Thyroid gland (tissue), 4 donors: ENCODE data around the gene GYPC. TPM values are rescaled to one million over a fixed set of nuclear protein-coding genes. Genes with fewer than 3 reads are reported as not detected.
"Not testable (repeated sequence)": the region's sequence is repeated elsewhere in the genome, so short reads cannot be mapped to it uniquely, and the experiment has no call there.

Experiments used
- DNase-seq, 2 donors: peaks; one replicate each; pipeline ENCODE4 v3.0.0-alpha.2; 2019
- H3K27ac ChIP-seq, 3 donors: fragments of 200-600 bp; sonication (generic); 1 replicate in 2 of 3; 2 replicates in 1 of 3; pipeline ENCODE4 v1.5.1; 2016 to 2019; ENCODE audit warnings: mild to moderate bottlenecking in 1 of 3, moderate library complexity in 1 of 3
- H3K27me3 ChIP-seq: fragments of 200-600 bp; sonication (generic); one replicate; pipeline ENCODE4 v1.5.1; 2019
- H3K36me3 ChIP-seq, 2 donors: fragments of 200-600 bp; sonication (generic); one replicate each; pipeline ENCODE4 v1.5.1; 2016 to 2019
- H3K4me1 ChIP-seq, 2 donors: fragments of 200-600 bp; sonication (generic); one replicate each; pipeline ENCODE4 v1.5.1; 2017 to 2019
- H3K4me3 ChIP-seq, 3 donors: fragments of 200-600 bp; sonication (generic); replicated peaks in 1 of 3; 1 replicate in 2 of 3; 2 replicates in 1 of 3; pipeline ENCODE4 v1.5.1; 2016; ENCODE audit warnings: mild to moderate bottlenecking in 1 of 3
- H3K9me3 ChIP-seq: fragments of 200-600 bp; sonication (generic); one replicate; pipeline ENCODE4 v1.5.1; 2017
- CTCF ChIP-seq, 6 experiments: fragments of 200-600 bp in 3 of 6; fragments of 450-650 bp in 3 of 6; sonication (generic) in 3 of 6; IDR thresholded peaks; one replicate each; pipeline ENCODE4 v1.5.1; 2016 to 2019; ENCODE audit warnings: antibody characterized with exemption in 6 of 6, mild to moderate bottlenecking in 2 of 6, inconsistent platforms in 1 of 6, moderate library complexity in 1 of 6
- POLR2A ChIP-seq, 2 donors: fragments of 450-650 bp; IDR thresholded peaks; one replicate each; pipeline ENCODE4 v1.6.1; 2017; ENCODE audit warnings: antibody characterized with exemption in 2 of 2, mild to moderate bottlenecking in 2 of 2, moderate library complexity in 1 of 2
- WGBS, 2 donors: methylation state at CpG; one replicate each; pipeline ENCODE4 v1.1.5; 2017; 5-methylcytosine and 5-hydroxymethylcytosine counted together
- intact Hi-C: fragments of 100-400 bp; cut with DNase I; formaldehyde crosslinking; loops from one replicate; pipeline ENCODE4 v1.15.1; 2023
- total RNA-seq, 4 donors: library from RNA; depleted of rRNA; stranded (reverse); fragments of >200 nt; gene quantifications; one replicate each; pipeline ENCODE4 v1.2.3, GENCODE V29; 2016

GYPC gene
- total RNA-seq, 4 donors from 2014 or later = 17.1 to 83.6 (median 42.5) TPM

- no peaks in the 10 kb centered on the region for H3K36me3 ChIP-seq
- no peaks in the 10 kb centered on the region for H3K27me3 ChIP-seq
- H3K4me1 ChIP-seq = no peaks in the 10 kb centered on the region
- 82 to 90% methylated on average over 2 of the region's 2 CpGs for WGBS, 2 donors
- intact Hi-C loops = no loop called here
- H3K4me3 ChIP-seq = no peak overlapping the region
- no peak overlapping the region for H3K27ac ChIP-seq
- H3K9me3 ChIP-seq = no peaks in the 10 kb centered on the region
- no peak for DNase-seq
- TF ChIP-seq POLR2A (IDR thresholded peaks at IDR 0.05) (no peak), CTCF (IDR thresholded peaks at IDR 0.05) (no peak)
Measured at GRCh38 chr2:126637386-126637785, 18.6 kb upstream of the GYPC start.

GRCh38 chr2:126638746-126639145 lies 17.2 kb upstream of the GYPC start:
- Histone ChIP-seq H3K36me3 (no peaks in the 10 kb centered on the region), H3K4me3 (no peak overlapping the region), H3K4me1 (no peaks in the 10 kb centered on the region), H3K27me3 (no peaks in the 10 kb centered on the region), H3K27ac (no peak overlapping the region), H3K9me3 (no peaks in the 10 kb centered on the region)
- 88 to 93% methylated on average over 6 of the region's 6 CpGs for WGBS, 2 donors
- TF ChIP-seq POLR2A (IDR thresholded peaks at IDR 0.05) = no peak
- TF ChIP-seq CTCF (IDR thresholded peaks at IDR 0.05) = no peak
- DNase-seq = no peak
- intact Hi-C loops = no loop called here

- no peak overlapping the region for H3K27ac ChIP-seq
- WGBS, 2 donors = 55 to 58% methylated on average over 3 of the region's 3 CpGs
- intact Hi-C loops = no loop called here
- DNase-seq = no peak
- H3K27me3 ChIP-seq = no peaks in the 10 kb centered on the region
- no peaks in the 10 kb centered on the region for H3K4me1 ChIP-seq
- no peak overlapping the region for H3K4me3 ChIP-seq
- no peaks in the 10 kb centered on the region for H3K9me3 ChIP-seq
- no peaks in the 10 kb centered on the region for H3K36me3 ChIP-seq
- TF ChIP-seq POLR2A (IDR thresholded peaks at IDR 0.05) (no peak), CTCF (IDR thresholded peaks at IDR 0.05) (no peak)
Measured at GRCh38 chr2:126639276-126639675, 16.7 kb upstream of the GYPC start.

- H3K27ac ChIP-seq, H3K4me1 ChIP-seq, H3K27me3 ChIP-seq, intact Hi-C loops, H3K36me3 ChIP-seq, DNase-seq, H3K4me3 ChIP-seq, H3K9me3 ChIP-seq: not testable (repeated sequence)
- WGBS, 2 donors = 94 to 96% methylated on average over 9 of the region's 9 CpGs
Measured at GRCh38 chr2:126641294-126641693, 14.7 kb upstream of the GYPC start.

GRCh38 chr2:126642031-126642430 lies 13.9 kb upstream of the GYPC start:
- WGBS, 2 donors = 71% methylated on average over 4 of the region's 4 CpGs
- DNase-seq = no peak
- no peaks in the 10 kb centered on the region for H3K9me3 ChIP-seq
- intact Hi-C loops = no loop called here
- no peak overlapping the region for H3K27ac ChIP-seq
- no peak for TF ChIP-seq CTCF (IDR thresholded peaks at IDR 0.05)
- no peak for TF ChIP-seq POLR2A (IDR thresholded peaks at IDR 0.05)
- no peaks in the 10 kb centered on the region for H3K36me3 ChIP-seq
- no peaks in the 10 kb centered on the region for H3K27me3 ChIP-seq
- H3K4me3 ChIP-seq = no peak overlapping the region
- H3K4me1 ChIP-seq = no peaks in the 10 kb centered on the region

- no peak for DNase-seq
- no peaks in the 10 kb centered on the region for H3K36me3 ChIP-seq
- intact Hi-C loops = no loop called here
- TF ChIP-seq POLR2A (IDR thresholded peaks at IDR 0.05) (no peak), CTCF (IDR thresholded peaks at IDR 0.05) (no peak)
- no peaks in the 10 kb centered on the region for H3K9me3 ChIP-seq
- H3K4me1 ChIP-seq = no peaks in the 10 kb centered on the region
- no peak overlapping the region for H3K27ac ChIP-seq
- no peak overlapping the region for H3K4me3 ChIP-seq
- no peaks in the 10 kb centered on the region for H3K27me3 ChIP-seq
- WGBS, 2 donors = 83 to 88% methylated on average over 6 of the region's 6 CpGs
Measured at GRCh38 chr2:126643431-126643830, 12.5 kb upstream of the GYPC start.
